ENCODE results near the gene PPA1.
A peak's percentile ranks its signal among the peaks of the same experiment; 100 is the strongest.
"Not testable (repeated sequence)": the region's sequence is repeated elsewhere in the genome, so short reads cannot be mapped to it uniquely, and the experiment has no call there.

The PPA1 gene

DNA sequence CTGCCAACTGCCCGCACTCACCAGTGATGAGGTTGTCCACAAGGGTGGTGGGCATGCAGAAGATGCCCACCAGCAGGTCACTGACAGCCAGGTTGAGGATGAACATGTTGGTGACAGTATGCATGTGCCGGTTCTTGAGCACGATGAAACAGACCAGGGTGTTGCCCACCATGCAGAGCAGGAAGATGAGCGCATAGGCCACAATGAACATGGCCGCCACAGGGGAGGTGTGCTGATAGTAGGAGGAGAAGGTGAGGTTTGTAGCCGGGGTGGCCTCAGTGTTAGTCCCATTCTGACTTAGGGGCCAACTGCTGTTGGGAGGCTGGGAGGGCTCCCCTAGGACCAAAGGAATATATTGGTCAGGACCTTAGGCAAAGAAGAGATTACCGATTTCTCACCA, 32.8 kb upstream of the PPA1 start:
- DNase-seq (ENCODE audit: low read depth in 2 of 2) = no peak
- TF ChIP-seq, protein P1, sequence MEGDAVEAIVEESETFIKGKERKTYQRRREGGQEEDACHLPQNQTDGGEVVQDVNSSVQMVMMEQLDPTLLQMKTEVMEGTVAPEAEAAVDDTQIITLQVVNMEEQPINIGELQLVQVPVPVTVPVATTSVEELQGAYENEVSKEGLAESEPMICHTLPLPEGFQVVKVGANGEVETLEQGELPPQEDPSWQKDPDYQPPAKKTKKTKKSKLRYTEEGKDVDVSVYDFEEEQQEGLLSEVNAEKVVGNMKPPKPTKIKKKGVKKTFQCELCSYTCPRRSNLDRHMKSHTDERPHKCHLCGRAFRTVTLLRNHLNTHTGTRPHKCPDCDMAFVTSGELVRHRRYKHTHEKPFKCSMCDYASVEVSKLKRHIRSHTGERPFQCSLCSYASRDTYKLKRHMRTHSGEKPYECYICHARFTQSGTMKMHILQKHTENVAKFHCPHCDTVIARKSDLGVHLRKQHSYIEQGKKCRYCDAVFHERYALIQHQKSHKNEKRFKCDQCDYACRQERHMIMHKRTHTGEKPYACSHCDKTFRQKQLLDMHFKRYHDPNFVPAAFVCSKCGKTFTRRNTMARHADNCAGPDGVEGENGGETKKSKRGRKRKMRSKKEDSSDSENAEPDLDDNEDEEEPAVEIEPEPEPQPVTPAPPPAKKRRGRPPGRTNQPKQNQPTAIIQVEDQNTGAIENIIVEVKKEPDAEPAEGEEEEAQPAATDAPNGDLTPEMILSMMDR (IDR thresholded peaks at IDR 0.05; ENCODE audit: low read depth, low read length) = no peak
- H3K4me3 ChIP-seq (replicated peaks in 1 of 2; ENCODE audit: low read depth in 2 of 2, low read length in 2 of 2) = no peak overlapping the region

DNA sequence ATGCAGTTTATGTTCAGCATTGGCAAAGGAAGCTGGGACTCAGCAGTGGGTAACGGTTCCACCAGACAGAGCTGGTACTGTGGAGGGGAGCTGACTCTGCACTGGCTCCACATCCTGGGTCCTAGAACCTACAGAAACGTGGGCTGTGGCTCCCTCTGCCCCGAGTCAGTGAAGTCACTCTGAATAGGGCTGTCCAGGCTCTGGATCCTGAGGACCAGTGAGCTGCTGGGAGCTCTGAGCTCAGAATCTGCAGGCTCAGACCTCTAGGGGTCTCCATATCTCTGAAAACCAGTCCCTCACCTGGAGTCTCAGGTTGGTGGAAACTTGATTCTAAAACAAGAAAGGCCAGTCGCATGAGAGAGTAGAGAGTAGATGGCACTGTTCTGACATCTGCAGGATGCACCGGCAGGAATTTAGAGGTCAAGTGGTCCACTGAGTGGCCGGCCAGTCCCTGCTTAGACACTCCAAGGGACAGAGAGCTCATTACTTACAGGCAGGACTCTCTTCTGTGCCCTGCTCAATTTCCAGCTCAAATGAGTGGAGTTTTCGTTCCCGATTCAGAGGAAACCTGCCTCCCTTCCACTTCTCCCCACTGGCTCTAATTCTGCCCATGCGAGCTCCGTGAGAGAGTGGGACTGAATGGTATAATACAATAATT, 31.9 kb upstream of the PPA1 start:
- TF ChIP-seq, protein P1 (IDR thresholded peaks at IDR 0.05; ENCODE audit: low read depth, low read length) = no peak
- peak in 1 of 2 donors; percentile 6 for DNase-seq (ENCODE audit: low read depth in 2 of 2)

DNA sequence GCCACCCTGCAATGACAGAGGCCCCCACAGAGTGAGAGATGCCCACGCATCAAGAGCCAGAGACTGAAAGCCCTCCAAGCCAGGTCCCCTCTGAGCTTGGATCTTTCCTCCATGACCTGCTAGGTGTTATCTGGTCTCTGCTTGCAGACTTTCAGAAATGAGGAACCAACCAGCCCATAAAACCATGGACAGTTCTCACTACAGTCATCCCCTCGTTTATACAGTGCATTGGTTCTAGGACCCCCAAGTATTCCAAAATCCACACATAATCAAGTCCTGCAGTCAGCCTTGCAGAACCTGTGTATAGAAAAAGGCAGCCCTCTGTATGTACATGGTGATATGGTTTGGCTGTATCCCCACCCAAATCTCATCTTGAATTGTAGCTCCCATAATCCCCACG, 27.5 kb upstream of the PPA1 start:
- no peak for DNase-seq (ENCODE audit: low read depth in 2 of 2)
- TF ChIP-seq, protein P1 (IDR thresholded peaks at IDR 0.05; ENCODE audit: low read depth, low read length) = no peak

More for the DNA sequence above, 31.9 kb upstream of the PPA1 start:
- H3K4me3 ChIP-seq (replicated peaks in 1 of 2; ENCODE audit: low read depth in 2 of 2, low read length in 2 of 2) = no peak overlapping the region

DNA sequence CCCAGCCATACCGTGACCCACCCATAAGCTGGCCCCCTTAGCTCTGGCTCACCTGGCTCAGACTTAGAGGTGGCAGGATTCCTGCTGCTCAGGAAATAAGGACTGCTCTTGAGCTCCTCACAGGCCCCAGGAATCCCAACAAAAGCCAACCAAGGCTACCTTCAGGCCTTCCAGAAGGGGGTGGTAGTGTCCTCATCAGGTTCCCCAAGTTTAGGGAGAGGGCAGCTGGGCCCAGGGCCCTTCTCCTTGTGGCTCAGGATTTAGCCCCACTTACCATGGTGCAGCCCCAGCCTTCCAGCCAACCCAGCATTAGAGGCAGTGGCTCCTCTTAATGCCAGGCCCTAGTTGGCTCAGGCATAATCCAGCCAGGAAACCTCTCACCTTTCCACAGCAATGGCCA, 27.0 kb upstream of the PPA1 start:
- H3K4me3 ChIP-seq (replicated peaks in 1 of 2; ENCODE audit: low read depth in 2 of 2, low read length in 2 of 2) = no peak overlapping the region
- TF ChIP-seq, protein P1 (IDR thresholded peaks at IDR 0.05; ENCODE audit: low read depth, low read length) = no peak
- no peak for DNase-seq (ENCODE audit: low read depth in 2 of 2)

More for the DNA sequence above, 27.5 kb upstream of the PPA1 start:
- H3K4me3 ChIP-seq (replicated peaks in 1 of 2; ENCODE audit: low read depth in 2 of 2, low read length in 2 of 2) = no peak overlapping the region

DNA sequence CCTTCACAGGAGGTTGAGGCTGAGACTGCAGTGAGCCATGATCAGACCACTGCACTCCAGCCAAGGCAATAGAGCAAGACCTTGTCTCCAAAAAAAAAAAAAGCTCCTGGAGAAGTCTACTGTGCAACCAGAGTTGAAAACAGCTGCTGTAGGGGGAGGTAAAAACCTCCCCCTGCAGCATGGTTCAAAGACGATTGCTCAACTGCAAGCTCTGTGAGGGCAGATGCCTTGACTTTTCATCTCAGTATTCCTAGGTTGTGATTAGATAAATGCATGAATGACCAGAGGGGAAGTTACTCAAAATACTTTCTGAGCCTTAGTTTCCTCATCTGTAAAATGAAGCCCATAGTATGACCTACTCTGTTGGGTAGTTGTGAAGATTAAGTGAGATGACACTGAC, 25.0 kb upstream of the PPA1 start:
- peak in 1 of 2 donors; percentile 29 for DNase-seq (ENCODE audit: low read depth in 2 of 2)
- TF ChIP-seq, protein P1 (IDR thresholded peaks at IDR 0.05; ENCODE audit: low read depth, low read length) = no peak
- H3K4me3 ChIP-seq (replicated peaks in 1 of 2; ENCODE audit: low read depth in 2 of 2, low read length in 2 of 2) = no peak overlapping the region

DNA sequence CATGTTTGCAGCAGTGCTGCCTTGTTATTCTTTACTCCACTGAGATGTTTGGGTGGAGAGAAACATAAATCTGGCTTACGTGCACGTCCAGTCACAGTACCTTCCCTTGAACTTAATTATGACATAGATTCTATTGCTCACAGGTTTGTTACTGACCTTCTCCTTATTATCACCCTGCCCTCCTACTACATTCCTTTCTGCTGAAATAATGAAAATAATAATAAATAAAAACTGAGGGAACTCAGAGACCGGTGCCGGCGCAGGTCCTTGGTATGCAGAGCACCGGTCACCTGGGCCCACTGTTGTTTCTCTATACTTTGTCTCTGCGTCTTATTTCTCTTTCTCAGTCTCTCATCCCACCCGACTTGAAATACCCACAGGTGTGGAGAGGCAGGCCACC, 24.6 kb upstream of the PPA1 start:
- not testable (repeated sequence) for H3K4me3 ChIP-seq (replicated peaks in 1 of 2; ENCODE audit: low read depth in 2 of 2, low read length in 2 of 2)
- DNase-seq (ENCODE audit: low read depth in 2 of 2) = peak in 1 of 2 donors; percentile 16

DNA sequence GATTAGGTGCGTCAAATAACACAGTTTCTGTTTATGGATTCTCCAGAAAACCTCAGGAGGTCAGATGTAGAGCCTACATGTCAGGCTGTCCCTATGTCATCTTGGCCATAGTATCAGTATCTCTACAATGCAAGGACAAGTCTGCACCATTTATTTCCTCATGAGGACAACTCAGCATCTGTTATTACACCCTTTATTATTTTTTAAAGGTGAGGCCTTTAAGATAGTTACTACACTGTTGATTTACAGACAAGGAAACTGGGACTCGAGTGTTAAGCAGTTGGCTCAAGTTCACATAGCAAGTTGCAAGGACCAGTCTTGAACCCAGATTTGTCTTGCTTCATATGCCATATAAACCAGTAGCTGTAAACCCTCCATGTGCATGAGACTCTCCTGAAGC, 23.2 kb upstream of the PPA1 start:
- H3K4me3 ChIP-seq (replicated peaks in 1 of 2; ENCODE audit: low read depth in 2 of 2, low read length in 2 of 2) = no peak overlapping the region
- DNase-seq (ENCODE audit: low read depth in 2 of 2) = no peak
- TF ChIP-seq, protein P1 (IDR thresholded peaks at IDR 0.05; ENCODE audit: low read depth, low read length) = no peak

Measured in cardiac fibroblast (primary cell).